Activated gamma-delta T cell (primary cell): Measurements from ENCODE around the gene PTK7.

Experiments used
- DNase-seq: peaks from one replicate; lab custom pipeline; 2025; lab: John Stamatoyannopoulos, UW

PTK7 gene

GRCh38 chr6:43207286-43207685 lies 131.2 kb downstream of the PTK7 start:
- DNase-seq = no peak
